Measurements from ENCODE around the gene TBC1D5.
"Not testable (repeated sequence)": the region's sequence is repeated elsewhere in the genome, so short reads cannot be mapped to it uniquely, and the experiment has no call there.

DNA sequence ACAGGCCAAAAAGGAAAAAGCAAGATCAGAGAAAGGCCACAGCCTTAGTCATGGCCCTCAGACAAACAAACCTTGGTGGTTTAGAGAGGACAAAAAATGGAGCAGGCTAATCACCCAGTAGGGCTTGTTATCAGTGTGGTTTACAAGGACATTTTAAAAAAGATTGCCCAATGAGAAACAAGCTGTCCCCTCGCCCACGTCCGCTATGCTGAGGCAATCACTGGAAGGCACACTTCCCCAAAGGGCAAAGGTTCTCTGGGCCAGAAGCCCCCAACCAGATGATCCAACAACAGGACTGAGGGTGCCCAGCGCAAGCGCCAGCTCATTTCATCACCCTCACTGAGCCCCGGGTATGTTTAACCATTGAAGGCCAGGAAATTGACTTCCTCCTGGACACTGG is 34.9 kb upstream of the TBC1D5 start:
- TF ChIP-seq, protein P1, sequence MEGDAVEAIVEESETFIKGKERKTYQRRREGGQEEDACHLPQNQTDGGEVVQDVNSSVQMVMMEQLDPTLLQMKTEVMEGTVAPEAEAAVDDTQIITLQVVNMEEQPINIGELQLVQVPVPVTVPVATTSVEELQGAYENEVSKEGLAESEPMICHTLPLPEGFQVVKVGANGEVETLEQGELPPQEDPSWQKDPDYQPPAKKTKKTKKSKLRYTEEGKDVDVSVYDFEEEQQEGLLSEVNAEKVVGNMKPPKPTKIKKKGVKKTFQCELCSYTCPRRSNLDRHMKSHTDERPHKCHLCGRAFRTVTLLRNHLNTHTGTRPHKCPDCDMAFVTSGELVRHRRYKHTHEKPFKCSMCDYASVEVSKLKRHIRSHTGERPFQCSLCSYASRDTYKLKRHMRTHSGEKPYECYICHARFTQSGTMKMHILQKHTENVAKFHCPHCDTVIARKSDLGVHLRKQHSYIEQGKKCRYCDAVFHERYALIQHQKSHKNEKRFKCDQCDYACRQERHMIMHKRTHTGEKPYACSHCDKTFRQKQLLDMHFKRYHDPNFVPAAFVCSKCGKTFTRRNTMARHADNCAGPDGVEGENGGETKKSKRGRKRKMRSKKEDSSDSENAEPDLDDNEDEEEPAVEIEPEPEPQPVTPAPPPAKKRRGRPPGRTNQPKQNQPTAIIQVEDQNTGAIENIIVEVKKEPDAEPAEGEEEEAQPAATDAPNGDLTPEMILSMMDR (IDR thresholded peaks at IDR 0.05), result not testable (repeated sequence)
- TF ChIP-seq POLR2A (IDR thresholded peaks at IDR 0.05), result not testable (repeated sequence)
